HPDE6-E6E7 (cell line): ENCODE results near the gene NOS1AP.
A peak's percentile ranks its signal among the peaks of the same experiment; 100 is the strongest.

Source experiments
- DNase-seq: peaks from one replicate; pipeline ENCODE4 v3.0.0; 2011; ENCODE audit warnings: missing footprints; ENCODE audit errors: extremely low spot score

NOS1AP gene

GRCh38 chr1:162294015-162294414 is 224.5 kb downstream of the NOS1AP start:
- DNase-seq, result no peak

- DNase-seq, result no peak
Observed at GRCh38 chr1:162297208-162297607, 227.7 kb downstream of the NOS1AP start.

GRCh38 chr1:162298266-162298665 is 228.8 kb downstream of the NOS1AP start:
- DNase-seq, result no peak

- DNase-seq, result no peak
Observed at GRCh38 chr1:162299018-162299417, 229.5 kb downstream of the NOS1AP start.

- DNase-seq, result no peak
Observed at GRCh38 chr1:162300057-162300917, 230.8 kb downstream of the NOS1AP start.

GRCh38 chr1:162301696-162302095 is 232.2 kb downstream of the NOS1AP start:
- no peak for DNase-seq

- no peak for DNase-seq
Observed at GRCh38 chr1:162302306-162303003, 233.0 kb downstream of the NOS1AP start.

- no peak for DNase-seq
Observed at GRCh38 chr1:162303004-162303344, 233.5 kb downstream of the NOS1AP start.

- no peak for DNase-seq
Observed at GRCh38 chr1:162304736-162305135, 235.2 kb downstream of the NOS1AP start.

GRCh38 chr1:162305969-162306368 is 236.5 kb downstream of the NOS1AP start:
- DNase-seq, result peak; percentile 58

- peak; percentile 55 for DNase-seq
Observed at GRCh38 chr1:162310337-162310736, 240.8 kb downstream of the NOS1AP start.

GRCh38 chr1:162314206-162314605 is 244.7 kb downstream of the NOS1AP start:
- no peak for DNase-seq

GRCh38 chr1:162315673-162316072 is 246.2 kb downstream of the NOS1AP start:
- DNase-seq, result no peak

GRCh38 chr1:162316187-162316586 is 246.7 kb downstream of the NOS1AP start:
- DNase-seq, result no peak

- no peak for DNase-seq
Observed at GRCh38 chr1:162317621-162318020, 248.1 kb downstream of the NOS1AP start.

- no peak for DNase-seq
Observed at GRCh38 chr1:162319493-162320175, 250.1 kb downstream of the NOS1AP start.

GRCh38 chr1:162321809-162322422 is 252.4 kb downstream of the NOS1AP start:
- no peak for DNase-seq

GRCh38 chr1:162323023-162323422 is 253.5 kb downstream of the NOS1AP start:
- DNase-seq, result no peak

GRCh38 chr1:162324396-162324795 is 254.9 kb downstream of the NOS1AP start:
- DNase-seq, result no peak

GRCh38 chr1:162326559-162326958 is 257.1 kb downstream of the NOS1AP start:
- no peak for DNase-seq

- DNase-seq, result peak; percentile 11
Observed at GRCh38 chr1:162327144-162327787, 257.8 kb downstream of the NOS1AP start.

- DNase-seq, result no peak
Observed at GRCh38 chr1:162327788-162328165, 258.3 kb downstream of the NOS1AP start.
